Heart right ventricle (tissue), 16 donors: ENCODE results near the gene DCBLD2. TPM values are rescaled to one million over a fixed set of nuclear protein-coding genes. Genes with fewer than 3 reads are reported as not detected.
"Not testable (repeated sequence)": the region's sequence is repeated elsewhere in the genome, so short reads cannot be mapped to it uniquely, and the experiment has no call there.

Source experiments
- ATAC-seq, 8 donors: fragments of 200-7000 bp; cut with Tn5 transposase; one replicate each; pipeline ENCODE4 v1.9.1; 2020; ENCODE audit warnings: mild to moderate bottlenecking in 8 of 8, moderate library complexity in 8 of 8, moderate number of reproducible peaks in 1 of 8
- DNase-seq, 2 donors: peaks; one replicate each; pipeline ENCODE4 v3.0.0-alpha.2; 2020
- H3K27ac ChIP-seq, 10 donors: fragments of 200-600 bp; sonication (generic) in 2 of 10; one replicate each; pipeline versions ENCODE4 v1.5.0 to v1.8.0; 2020 to 2022; ENCODE audit warnings: mild to moderate bottlenecking in 3 of 10
- H3K27me3 ChIP-seq, 7 donors: fragments of 200-600 bp; one replicate each; pipeline ENCODE4 v1.8.0; 2021 to 2022; ENCODE audit warnings: mild to moderate bottlenecking in 2 of 7
- H3K36me3 ChIP-seq, 9 donors: fragments of 200-600 bp; sonication (generic) in 1 of 9; one replicate each; pipeline versions ENCODE4 v1.5.0 to v1.8.0; 2020 to 2022; ENCODE audit warnings: mild to moderate bottlenecking in 2 of 9
- H3K4me1 ChIP-seq, 9 donors: fragments of 200-600 bp; sonication (generic) in 1 of 9; one replicate each; pipeline versions ENCODE4 v1.5.0 to v1.8.0; 2020 to 2022; ENCODE audit warnings: mild to moderate bottlenecking in 4 of 9
- H3K4me3 ChIP-seq, 10 donors: fragments of 200-600 bp; sonication (generic) in 2 of 10; one replicate each; pipeline versions ENCODE4 v1.5.0 to v1.8.0; 2020 to 2022; ENCODE audit warnings: mild to moderate bottlenecking in 7 of 10, moderate library complexity in 2 of 10
- H3K9me3 ChIP-seq, 11 donors: fragments of 200-600 bp in 10 of 11; sonication (generic) in 2 of 11; one replicate each; pipeline versions ENCODE4 v1.5.0 to v1.8.0; 2013 to 2022; ENCODE audit warnings: mild to moderate bottlenecking in 2 of 11, control low read depth in 1 of 11, moderate library complexity in 1 of 11
- WGBS, 2 donors: extraction: QIAGEN DNeasy Blood & Tissue Kit; methylation state at CpG; one replicate each; pipeline ENCODE4 v1.1.7; 2013; ENCODE audit warnings: inconsistent platforms in 1 of 2; 5-methylcytosine and 5-hydroxymethylcytosine counted together
- intact Hi-C, 10 donors: fragments of 100-400 bp; cut with DNase I; formaldehyde crosslinking; loops; one replicate each; pipeline versions ENCODE4 v1.11.1 to v1.14.2; 2022
- polyA plus RNA-seq, 2 donors: library from polyadenylated mRNA; stranded (reverse); fragments of 200-250 nt; gene quantifications; one replicate each; pipeline ENCODE4 v1.2.3, GENCODE V29; 2013
- total RNA-seq, 10 donors: library from RNA; stranded (reverse); fragmentation: NEBNext Ultra II Directional in 3 of 10; extraction: Animal tissue kit (Norgen Biotek cat#: 25700) in 3 of 10; gene quantifications; one replicate each; pipeline versions ENCODE4 v1.2.1 to v1.2.4, GENCODE V29; 2021 to 2023
- TF ChIP-seq, protein P1 (sequence below), 9 donors: fragments of 200-600 bp; sonication (generic) in 2 of 9; IDR thresholded peaks; one replicate each; pipeline versions ENCODE4 v1.5.0 to v1.8.0; 2021 to 2022; ENCODE audit warnings: antibody characterized with exemption in 9 of 9, mild to moderate bottlenecking in 5 of 9, moderate library complexity in 1 of 9
- donor health status: Arrhythmogenic right ventricular cardiomyopathy.
- donor health status: ischemic (EF 13 %, LVEDD 7.1; RV severe dilation, severe dysfunction).
- donor health status: healthy with polysubstance abuse.
- donor health status: DM: no; HTN: yes; CAD: no.
- donor health status: DM: no; HTN: no; CAD: no.
- donor health status: ischemic (EF 25% LVEDD 6.9; RV normal size, moderate dysfunction).
- donor health status: ischemic (EF 25% LVEDD 5.7; RV mildly dilated, moderate dysfunction).
- donor health status: healthy.
- donor health status: DM: yes; HTN: yes; CAD: no.
- donor health status: Ischemic cardiomyopathy.
- donor health status: ischemic (EF 35%, LVEDD 5.7; RV mildly dilated, moderate dysfunction).
- donor health status: nonischemic (EF 11% LVEDD 7.7; RV severe dilation, severe dysfunction).
- donor health status: DM: yes; HTN: yes; CAD: no.
- donor health status: PGD.
- donor health status: ischemic (EF 29% LVEDD 5.4; RV normal size, mild dysfunction).
- donor health status: nonischemic (EF 23%, LVEDD 6.1; RV moderate dilation, normal function).

The DCBLD2 gene
- total and polyA plus RNA-seq, 12 donors = 11.9 to 97.4 (median 40.5) TPM

DNA sequence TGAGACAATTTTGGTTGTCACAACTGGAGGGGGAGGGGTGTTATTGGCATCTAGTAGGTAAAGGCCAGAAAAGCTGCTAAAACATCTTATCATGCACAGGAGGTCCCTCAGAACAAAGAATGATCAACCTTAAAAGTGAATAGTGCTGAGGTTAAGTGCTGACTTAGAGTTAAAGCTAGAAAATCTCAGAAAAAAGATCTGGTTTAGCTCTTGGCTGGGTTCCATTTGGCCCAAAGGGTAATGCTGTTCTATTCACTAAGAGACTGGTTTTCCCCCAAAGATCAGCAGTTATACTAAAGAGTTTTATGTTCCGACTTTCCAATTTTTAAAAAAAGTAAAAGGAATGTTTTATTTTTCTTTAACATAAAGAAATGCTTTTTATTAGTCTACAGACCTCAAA lies 15.6 kb downstream of the DCBLD2 start:
- Histone ChIP-seq H3K27me3 (no peaks in the 10 kb centered on the region), H3K36me3 (peaks cover 0 to 8% (median 1%) of the 10 kb centered on the region in 9 donors), H3K4me1 (peaks cover 4 to 75% (median 65%) of the 10 kb centered on the region in 9 donors), H3K27ac (peak overlapping the region in 4 of 10 donors; percentile 12 to 77 (median 62)), H3K9me3 (peaks cover 0 to 4% (median 0%) of the 10 kb centered on the region in 11 donors), H3K4me3 (no peak overlapping the region)
- ATAC-seq (no peak), DNase-seq (no peak)
- TF ChIP-seq, protein P1, sequence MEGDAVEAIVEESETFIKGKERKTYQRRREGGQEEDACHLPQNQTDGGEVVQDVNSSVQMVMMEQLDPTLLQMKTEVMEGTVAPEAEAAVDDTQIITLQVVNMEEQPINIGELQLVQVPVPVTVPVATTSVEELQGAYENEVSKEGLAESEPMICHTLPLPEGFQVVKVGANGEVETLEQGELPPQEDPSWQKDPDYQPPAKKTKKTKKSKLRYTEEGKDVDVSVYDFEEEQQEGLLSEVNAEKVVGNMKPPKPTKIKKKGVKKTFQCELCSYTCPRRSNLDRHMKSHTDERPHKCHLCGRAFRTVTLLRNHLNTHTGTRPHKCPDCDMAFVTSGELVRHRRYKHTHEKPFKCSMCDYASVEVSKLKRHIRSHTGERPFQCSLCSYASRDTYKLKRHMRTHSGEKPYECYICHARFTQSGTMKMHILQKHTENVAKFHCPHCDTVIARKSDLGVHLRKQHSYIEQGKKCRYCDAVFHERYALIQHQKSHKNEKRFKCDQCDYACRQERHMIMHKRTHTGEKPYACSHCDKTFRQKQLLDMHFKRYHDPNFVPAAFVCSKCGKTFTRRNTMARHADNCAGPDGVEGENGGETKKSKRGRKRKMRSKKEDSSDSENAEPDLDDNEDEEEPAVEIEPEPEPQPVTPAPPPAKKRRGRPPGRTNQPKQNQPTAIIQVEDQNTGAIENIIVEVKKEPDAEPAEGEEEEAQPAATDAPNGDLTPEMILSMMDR (IDR thresholded peaks at IDR 0.05) = no peak
- WGBS, 2 donors = 64 to 76% methylated on average over 1 of the region's 1 CpG
- intact Hi-C loops = no loop called here

- ATAC-seq (peak in 6 of 8 donors; percentile 58 to 88 (median 72)), DNase-seq (no peak)
- Histone ChIP-seq H3K4me3 (peak overlapping the region in 2 of 10 donors; percentile 10 to 12), H3K9me3 (peaks cover 0 to 4% (median 0%) of the 10 kb centered on the region in 11 donors), H3K36me3 (peaks cover 0 to 18% (median 11%) of the 10 kb centered on the region in 9 donors), H3K27me3 (no peaks in the 10 kb centered on the region), H3K27ac (peak overlapping the region in 7 of 10 donors; percentile 12 to 77 (median 59)), H3K4me1 (peaks cover 4 to 65% (median 55%) of the 10 kb centered on the region in 9 donors)
- TF ChIP-seq, protein P1 (IDR thresholded peaks at IDR 0.05) = no peak
- WGBS, 2 donors = 23 to 30% methylated on average over 6 of the region's 6 CpGs
- intact Hi-C loops = no loop called here
These were observed 16.7 kb downstream of the DCBLD2 start for GRCh38 chr3:98884675-98885371.

DNA sequence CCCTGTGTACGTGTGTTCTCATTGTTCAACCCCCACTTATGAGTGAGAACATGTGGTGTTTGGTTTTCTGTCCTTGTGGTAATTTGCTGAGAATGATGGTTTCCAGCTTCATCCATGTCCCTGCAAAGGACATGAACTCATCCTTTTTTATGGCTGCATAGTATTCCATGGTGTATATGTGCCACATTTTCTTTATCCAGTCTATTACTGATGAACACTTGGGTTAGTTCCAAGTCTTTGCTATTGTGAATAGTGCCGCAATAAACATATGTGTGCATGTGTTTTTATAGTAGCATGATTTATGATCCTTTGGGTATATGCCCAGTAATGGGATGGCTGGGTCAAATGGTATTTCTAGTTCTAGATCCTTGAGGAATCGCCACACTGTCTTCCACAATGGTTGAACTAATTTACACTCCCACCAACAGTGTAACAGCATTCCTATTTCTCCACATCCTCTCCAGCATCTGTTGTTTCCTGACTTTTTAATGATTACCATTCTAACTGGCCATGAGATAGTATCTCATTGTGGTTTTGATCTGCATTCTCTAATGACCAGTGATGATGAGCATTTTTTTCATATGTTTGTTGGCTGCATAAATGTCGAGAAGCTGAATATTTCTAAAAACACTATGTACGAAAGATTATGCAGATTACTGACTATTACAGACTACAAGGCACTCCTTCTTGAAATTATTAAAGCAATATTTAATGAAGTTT lies 18.7 kb downstream of the DCBLD2 start:
- peaks cover 0 to 27% (median 20%) of the 10 kb centered on the region in 9 donors for H3K36me3 ChIP-seq
- H3K27ac ChIP-seq, ATAC-seq, H3K27me3 ChIP-seq, H3K4me3 ChIP-seq, H3K9me3 ChIP-seq, DNase-seq, intact Hi-C loops: not testable (repeated sequence)
- WGBS, 2 donors = 95 to 97% methylated on average over 4 to 5 of the region's 5 CpGs
- H3K4me1 ChIP-seq = peaks cover 4 to 46% (median 40%) of the 10 kb centered on the region in 9 donors

DNA sequence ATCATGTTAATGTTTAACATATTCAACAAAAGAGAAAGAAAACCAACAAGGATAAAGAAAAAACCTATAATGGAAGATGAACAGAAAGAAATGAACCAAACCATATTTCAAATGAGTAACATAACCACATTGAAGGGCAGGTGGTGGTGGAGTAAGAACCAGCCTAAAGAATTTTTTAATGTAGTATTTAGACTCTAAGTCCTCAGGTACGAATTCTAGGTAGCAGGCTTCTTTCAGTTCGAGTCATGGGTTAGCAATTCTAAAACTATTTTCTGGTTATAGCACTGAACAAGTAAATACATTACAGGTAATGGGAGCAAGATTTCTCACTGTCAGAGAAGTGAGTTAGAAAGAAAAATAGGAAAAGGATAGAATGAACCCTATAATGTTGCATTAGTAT lies 24.4 kb downstream of the DCBLD2 start:
- ATAC-seq = no peak
- TF ChIP-seq, protein P1 (IDR thresholded peaks at IDR 0.05) = no peak

More for the DNA sequence above, 24.4 kb downstream of the DCBLD2 start:
- Histone ChIP-seq H3K27me3 (no peaks in the 10 kb centered on the region), H3K27ac (no peak overlapping the region), H3K36me3 (peaks cover 0 to 34% (median 20%) of the 10 kb centered on the region in 9 donors), H3K4me1 (peaks cover 0 to 16% (median 0%) of the 10 kb centered on the region in 9 donors), H3K9me3 (no peaks in the 10 kb centered on the region), H3K4me3 (no peak overlapping the region)
- DNase-seq = no peak
- intact Hi-C loops = no loop called here
- WGBS, 2 donors = 91 to 93% methylated on average over 2 of the region's 2 CpGs
